Kidney tubule cell (primary cell): ENCODE results near the gene PDPK1.
A peak's percentile ranks its signal among the peaks of the same experiment; 100 is the strongest.
"Not testable (repeated sequence)": the region's sequence is repeated elsewhere in the genome, so short reads cannot be mapped to it uniquely, and the experiment has no call there.

Experiments
- DNase-seq: peaks from one replicate; pipeline ENCODE4 v3.0.0-alpha.2; 2018; ENCODE audit warnings: low spot score

Gene PDPK1

DNA sequence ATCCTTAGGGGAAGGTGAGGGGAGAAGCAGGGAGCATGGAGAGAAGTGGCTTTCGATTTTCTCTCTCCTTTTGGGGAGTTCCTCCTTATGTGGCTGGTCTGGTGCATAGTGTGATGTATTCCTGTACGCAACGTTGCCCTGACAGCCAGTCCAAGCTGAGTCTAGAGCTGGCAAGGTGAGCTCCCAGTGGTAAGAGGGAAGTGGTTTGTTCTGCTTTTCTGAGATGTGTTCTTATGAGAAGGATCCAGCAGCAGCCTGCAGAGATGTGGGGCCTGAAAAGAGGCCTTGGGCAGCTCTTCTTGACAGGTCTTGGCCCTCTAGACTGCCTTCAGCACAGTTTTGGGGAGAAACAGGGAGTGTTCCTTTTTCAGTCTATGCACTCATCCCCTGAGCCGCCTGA, 3.1 kb downstream of the PDPK1 start:
- not testable (repeated sequence) for DNase-seq

DNA sequence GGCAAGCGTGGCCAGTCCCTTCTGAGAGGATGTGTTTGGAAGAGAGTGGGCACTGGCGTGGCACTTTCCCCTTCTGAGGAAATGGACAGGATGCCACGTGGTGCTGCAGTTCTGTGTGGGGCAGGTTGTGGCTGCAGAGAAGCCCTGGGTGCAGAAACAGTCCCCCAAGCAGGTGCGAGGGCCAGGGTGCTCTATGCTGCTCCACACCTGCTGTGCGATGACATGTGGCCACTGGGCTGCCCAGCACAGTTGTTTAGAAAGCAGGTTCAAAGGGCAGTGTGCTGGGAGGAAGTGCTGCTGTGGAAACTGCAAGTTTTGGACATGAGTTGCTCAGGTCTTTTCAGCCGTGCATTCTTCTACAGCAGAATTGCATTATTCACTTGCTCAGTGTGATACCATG, 3.6 kb downstream of the PDPK1 start:
- peak; percentile 41 for DNase-seq

DNA sequence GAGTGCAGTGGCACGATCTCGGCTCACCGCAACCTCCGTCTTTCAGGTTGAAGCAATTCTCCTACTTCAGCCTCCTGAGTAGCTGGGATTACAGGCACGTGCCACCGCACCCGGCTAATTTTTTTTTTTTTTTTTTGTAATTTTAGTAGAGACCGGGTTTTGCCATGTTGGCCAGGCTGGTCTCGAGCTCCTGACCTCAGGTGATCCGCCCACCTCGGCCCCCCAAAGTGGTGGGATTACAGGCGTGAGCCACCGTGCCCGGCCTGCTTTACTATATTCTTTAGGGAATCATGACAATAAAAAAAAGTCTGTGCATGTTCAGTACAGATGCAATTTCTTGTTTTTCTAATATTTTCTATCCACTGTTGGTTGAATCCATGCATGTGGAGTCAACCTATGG, 6.0 kb downstream of the PDPK1 start:
- DNase-seq: not testable (repeated sequence)

DNA sequence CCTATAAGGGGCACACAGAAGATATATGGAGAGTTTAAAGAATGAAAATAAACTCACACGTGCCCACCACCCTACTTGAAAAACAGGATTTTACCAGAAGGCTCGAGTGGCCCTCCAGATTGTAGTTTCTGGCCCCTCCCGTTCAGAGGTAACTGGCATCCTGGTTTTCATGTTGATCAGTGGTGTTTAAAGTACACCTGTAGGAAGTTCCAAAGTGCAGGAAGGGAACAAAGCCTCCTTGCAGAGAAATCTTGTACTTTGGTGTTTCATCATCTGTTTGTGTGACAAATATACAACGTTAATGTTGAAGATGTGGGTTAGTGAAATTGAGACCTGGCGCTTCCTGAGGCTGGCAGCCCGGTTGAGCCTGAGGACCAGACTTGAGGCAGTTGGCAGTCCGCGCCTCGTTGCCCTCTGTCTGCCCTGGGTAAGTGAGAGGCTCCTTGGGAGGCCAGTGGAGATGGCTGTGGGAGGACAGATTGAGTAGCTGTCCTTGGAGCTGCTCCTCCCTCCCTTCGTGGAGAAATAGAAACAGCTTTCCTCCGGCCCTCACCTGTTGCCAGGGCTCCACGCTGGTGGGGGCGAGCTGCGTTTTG, 12.6 kb downstream of the PDPK1 start:
- DNase-seq: not testable (repeated sequence)

- DNase-seq: peak; percentile 52
These were observed 13.6 kb downstream of the PDPK1 start for GRCh38 chr16:2551420-2551889.

- DNase-seq: not testable (repeated sequence)
These were observed 17.0 kb downstream of the PDPK1 start for GRCh38 chr16:2554709-2555425.

- DNase-seq: not testable (repeated sequence)
These were observed 19.3 kb downstream of the PDPK1 start for GRCh38 chr16:2557150-2557549.

DNA sequence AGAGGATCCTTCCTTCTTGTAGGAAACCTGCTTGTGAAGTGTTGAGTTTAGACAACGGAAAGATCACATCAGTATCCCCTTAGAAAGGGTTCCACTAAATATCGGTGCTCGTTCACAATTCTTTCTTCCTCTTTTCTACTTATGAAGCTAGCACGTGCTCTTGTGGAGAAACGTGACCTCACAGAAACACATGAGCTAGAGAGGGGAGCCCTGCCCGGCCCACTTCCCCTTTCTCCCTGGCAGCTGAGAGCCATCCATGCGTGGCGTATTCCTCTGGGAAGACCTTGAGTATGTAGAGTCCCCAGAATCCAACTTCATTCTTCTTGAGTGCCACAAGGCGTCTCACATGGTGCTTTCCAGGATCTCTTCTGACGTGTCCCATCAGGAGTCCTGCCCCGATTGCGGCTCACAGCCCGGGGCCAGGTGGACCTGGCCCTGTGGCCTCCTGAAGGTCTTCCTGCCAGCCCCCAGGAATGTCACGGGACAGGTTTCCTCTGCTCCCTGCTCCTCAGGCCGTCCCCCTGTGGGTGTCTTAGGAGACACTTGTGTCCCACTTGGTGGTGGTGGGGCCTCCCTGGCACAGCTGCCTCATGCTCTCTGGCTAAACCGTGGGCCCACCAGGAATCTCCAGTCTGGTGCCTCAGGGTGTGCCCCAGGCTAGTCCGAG, 22.4 kb downstream of the PDPK1 start:
- DNase-seq: not testable (repeated sequence)

GRCh38 chr16:2560798-2561133, 22.9 kb downstream of the PDPK1 start:
- DNase-seq: not testable (repeated sequence)

GRCh38 chr16:2567506-2567905, 29.7 kb downstream of the PDPK1 start:
- DNase-seq: not testable (repeated sequence)

- DNase-seq: not testable (repeated sequence)
These were observed 30.8 kb downstream of the PDPK1 start for GRCh38 chr16:2568573-2568972.

DNA sequence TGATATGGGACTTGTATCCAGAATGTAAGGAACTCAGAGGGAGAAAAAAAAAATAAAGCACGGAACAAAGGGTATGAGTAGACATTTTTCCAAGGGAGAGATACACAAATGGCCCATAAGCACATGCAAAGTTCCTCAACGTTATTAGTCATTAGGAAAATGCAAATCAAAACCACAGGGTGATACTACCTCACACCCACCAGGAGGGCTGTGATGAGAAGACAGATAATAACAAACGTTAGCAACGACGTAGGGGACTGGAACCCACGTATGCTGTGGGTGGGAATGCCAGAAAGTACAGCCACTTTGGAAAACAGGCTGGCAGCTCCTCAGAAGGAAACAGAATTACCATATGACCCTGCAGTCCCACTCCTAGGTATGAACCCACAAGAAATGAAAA, 34.9 kb downstream of the PDPK1 start:
- not testable (repeated sequence) for DNase-seq

DNA sequence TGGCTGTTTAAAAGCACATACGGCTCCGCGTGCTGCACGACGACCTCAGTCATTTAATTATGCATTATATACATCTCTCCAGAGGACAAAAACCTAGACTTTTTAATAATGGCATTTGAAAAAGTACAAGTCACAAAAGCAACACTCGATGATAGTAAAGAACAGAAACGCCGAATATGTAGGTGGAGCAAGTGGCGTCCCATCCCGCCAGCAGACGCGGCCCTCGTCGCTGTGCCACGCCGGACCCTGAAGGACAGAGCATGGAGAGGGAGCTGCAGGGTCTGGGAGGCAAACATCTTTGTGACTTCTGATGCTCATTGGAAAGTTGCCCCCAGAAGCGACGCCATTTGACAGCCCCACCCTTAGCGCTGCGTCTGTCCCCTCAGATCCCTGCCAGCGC, 38.0 kb downstream of the PDPK1 start:
- not testable (repeated sequence) for DNase-seq

DNA sequence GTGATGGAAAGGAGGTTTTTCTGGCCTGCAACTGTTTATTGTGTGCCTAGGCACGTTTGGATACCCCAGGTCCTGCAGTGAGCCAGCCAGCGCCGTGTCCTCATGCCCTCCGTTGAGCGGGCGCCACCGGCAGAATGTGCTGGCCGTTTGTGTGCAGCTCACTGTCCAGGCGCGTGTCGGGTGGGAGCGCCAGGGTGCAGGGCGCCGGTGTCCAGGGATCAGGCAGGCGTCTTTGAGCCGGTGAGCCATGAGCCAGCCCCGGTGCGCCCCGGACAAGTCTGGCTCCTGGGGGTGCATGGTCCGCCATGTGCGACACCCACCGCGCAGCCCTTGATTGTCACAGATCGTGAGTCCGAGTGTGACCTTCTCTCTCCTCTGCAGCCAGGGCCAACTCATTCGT, 39.2 kb downstream of the PDPK1 start:
- not testable (repeated sequence) for DNase-seq

DNA sequence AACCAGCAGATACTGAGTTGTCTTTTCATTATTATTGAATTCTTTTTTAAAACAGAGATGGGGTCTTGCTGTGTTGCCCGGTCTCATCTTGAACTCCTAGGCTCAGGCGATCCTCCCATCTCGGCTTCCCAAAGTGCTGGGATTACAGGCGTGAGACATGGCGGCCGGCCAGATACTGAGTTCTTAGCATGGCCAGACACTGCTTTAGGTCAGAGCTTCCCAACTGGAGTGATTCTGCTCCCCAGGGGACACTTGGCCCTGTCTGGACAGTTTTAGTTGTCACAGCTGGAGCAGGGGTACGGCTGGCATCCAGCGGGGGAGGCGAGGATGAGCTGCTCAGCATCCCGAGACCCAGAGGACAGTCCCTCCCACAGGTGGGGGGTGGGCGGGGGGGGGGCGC, 41.1 kb downstream of the PDPK1 start:
- DNase-seq: not testable (repeated sequence)

- not testable (repeated sequence) for DNase-seq
These were observed 42.3 kb downstream of the PDPK1 start for GRCh38 chr16:2580143-2580542.

DNA sequence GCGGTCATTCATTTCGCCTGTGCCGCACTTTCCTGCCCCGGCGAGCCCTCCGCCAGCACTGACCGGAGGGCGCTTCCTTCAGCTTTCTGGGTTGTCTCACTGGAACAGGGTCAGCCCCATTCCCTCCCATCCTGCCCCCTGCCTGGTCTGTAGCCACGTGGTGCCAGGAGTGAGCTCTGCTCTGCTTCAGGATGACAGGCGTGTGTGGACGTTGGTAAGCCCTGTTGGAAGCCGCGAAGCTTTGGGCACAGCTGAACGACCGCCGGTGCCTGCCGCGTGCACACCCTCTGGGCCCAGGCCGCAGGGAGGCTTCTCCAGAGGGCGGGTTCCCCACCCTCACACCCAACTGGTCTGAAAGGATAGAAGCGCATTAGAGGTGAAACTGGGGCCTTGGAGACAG, 43.0 kb downstream of the PDPK1 start:
- DNase-seq: not testable (repeated sequence)

- no peak for DNase-seq
These were observed 47.2 kb downstream of the PDPK1 start for GRCh38 chr16:2584729-2585650.

DNA sequence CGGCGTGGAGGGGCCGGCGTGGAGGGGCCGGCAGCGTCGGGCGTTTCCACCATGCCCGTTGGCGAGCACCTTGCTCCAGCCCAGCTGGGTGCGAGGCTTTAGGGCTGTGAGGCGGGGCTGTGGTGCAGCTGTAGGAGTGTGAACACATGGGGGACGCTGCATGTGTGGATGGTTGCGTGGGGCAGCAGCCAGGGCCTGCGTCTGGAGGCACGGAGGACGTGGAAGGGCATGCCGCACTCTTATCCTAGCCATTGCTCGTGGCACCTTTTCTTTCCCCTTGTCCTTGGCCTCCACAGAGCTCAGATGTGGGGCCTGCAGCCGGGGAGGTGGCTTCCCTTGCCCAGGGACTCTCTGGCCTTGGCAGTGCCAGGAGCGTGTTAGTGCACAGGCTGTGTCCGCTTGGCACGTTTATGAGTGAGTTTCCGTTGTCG, 47.8 kb downstream of the PDPK1 start:
- no peak for DNase-seq

GRCh38 chr16:2586241-2586640, 48.4 kb downstream of the PDPK1 start:
- DNase-seq: no peak

- no peak for DNase-seq
These were observed 49.2 kb downstream of the PDPK1 start for GRCh38 chr16:2586901-2587480.
